ENCODE data around the gene HSD17B3. TPM values are rescaled to one million over a fixed set of nuclear protein-coding genes. Genes with fewer than 3 reads are reported as not detected.

Gene HSD17B3
- total and polyA plus RNA-seq, 2 of the 13 experiments (the other 11 are each of a cell fraction or from before 2014, with no cell fraction given), result 0.12 TPM; not detected in 1

- H4K20me1 ChIP-seq (ENCODE audit: insufficient read depth, low read length), result no peaks in the 10 kb centered on the region
- no peak overlapping the region for H3K4me3 ChIP-seq (replicated peaks in 1 of 3; ENCODE audit: insufficient read depth in 1 of 3, low read depth in 2 of 3, low read length in 3 of 3)
- no peak overlapping the region for H3K4me2 ChIP-seq (ENCODE audit: low read depth, low read length)
- no TSS peak for BruUV-seq (replicated peaks)
- FAIRE-seq (no peak), DNase-seq (ENCODE audit: low spot score) (no peak), ATAC-seq (no peak)
- no peaks in the 10 kb centered on the region for H3K4me1 ChIP-seq (ENCODE audit: insufficient read depth, low read length)
- WGBS (ENCODE audit: low lambda C conversion rate), result 96% methylated on average over 4 of the region's 4 CpGs
- H3K9me3 ChIP-seq (ENCODE audit: low read length), result no peaks in the 10 kb centered on the region
- H3K27ac ChIP-seq (ENCODE audit: extremely low read length, insufficient read depth, low read length), result no peak overlapping the region
- no peaks in the 10 kb centered on the region for H3K79me2 ChIP-seq (ENCODE audit: insufficient read depth, low read length)
- in situ Hi-C loops (cut with HindIII; ENCODE audit: extremely low pct_ligation_motif_present, low pct_unique_long_range_greater_than_20kb), result no loop called here
- no peak for TF ChIP-seq SIN3A (IDR thresholded peaks at IDR 0.05; ENCODE audit: borderline replicate concordance, low read depth, low read length)
- TF ChIP-seq KMT2A (CRISPR knock-in tag; IDR thresholded peaks at IDR 0.05), result no peak
- TF ChIP-seq SRSF4 (IDR thresholded peaks at IDR 0.05; ENCODE audit: low read depth, low read length, poor library complexity, severe bottlenecking), result no peak
- TF ChIP-seq ELF4 (CRISPR knock-in tag; IDR thresholded peaks at IDR 0.05; ENCODE audit: borderline replicate concordance), result no peak
- TF ChIP-seq POLR2AphosphoS2 (IDR thresholded peaks at IDR 0.05; ENCODE audit: low read depth, low read length), result no peak
- no peak for TF ChIP-seq ZNF660 (CRISPR knock-in tag; IDR thresholded peaks at IDR 0.05; ENCODE audit: borderline replicate concordance, low read depth)
- no peak for TF ChIP-seq KAT2B (IDR thresholded peaks at IDR 0.05; ENCODE audit: borderline replicate concordance, low read depth, low read length)
- no peak for TF ChIP-seq ZNF207 (IDR thresholded peaks at IDR 0.05; ENCODE audit: borderline replicate concordance)
- TF ChIP-seq GABPA (IDR thresholded peaks at IDR 0.05; ENCODE audit: low read depth, low read length), result no peak
- no peak for TF ChIP-seq GABPA (CRISPR knock-in tag; IDR thresholded peaks at IDR 0.05; ENCODE audit: low read depth)
- TF ChIP-seq DR1 (CRISPR knock-in tag; IDR thresholded peaks at IDR 0.05), result no peak
- TF ChIP-seq CERS6 (CRISPR knock-in tag; IDR thresholded peaks at IDR 0.05), result no peak
- TF ChIP-seq ZNF546 (CRISPR knock-in tag; conservative IDR thresholded peaks at IDR 0.05), result no peak
- H3K36me3 ChIP-seq (replicated peaks in 1 of 2; ENCODE audit: control insufficient read depth in 1 of 2, insufficient read depth in 2 of 2, low read length in 2 of 2), result no peaks in the 10 kb centered on the region
- H3K9ac ChIP-seq (ENCODE audit: insufficient read depth, low read depth, low read length), result no peak overlapping the region
- H3K27me3 ChIP-seq (ENCODE audit: control insufficient read depth in 1 of 2, insufficient read depth in 2 of 2, low read length in 2 of 2), result no peaks in the 10 kb centered on the region; a peak in 1 of 5 replicates
- no peak overlapping the region for H2AFZ ChIP-seq (ENCODE audit: low read length)
- CTCF ChIA-PET (ENCODE audit: low intra/inter-chr PET ratio, low total read pairs), result no interaction called here
- intact Hi-C loops (cut with micrococcal nuclease; ENCODE audit: unreplicated experiment), result no loop called here
- POLR2A ChIA-PET, result no interaction called here
Observed at GRCh38 chr9:96258967-96259366, 43.0 kb downstream of the HSD17B3 start.

Data from HepG2 (cell line).